DMS53 treated with DMSO at 0.1 percent for 48 hours (cell line): ENCODE measurements around the gene PHAF1.

Source experiments
- DNase-seq: peaks from one replicate; lab custom pipeline; 2025; ENCODE audit not compliant: unreplicated experiment; lab: John Stamatoyannopoulos, UW

PHAF1 gene

DNA sequence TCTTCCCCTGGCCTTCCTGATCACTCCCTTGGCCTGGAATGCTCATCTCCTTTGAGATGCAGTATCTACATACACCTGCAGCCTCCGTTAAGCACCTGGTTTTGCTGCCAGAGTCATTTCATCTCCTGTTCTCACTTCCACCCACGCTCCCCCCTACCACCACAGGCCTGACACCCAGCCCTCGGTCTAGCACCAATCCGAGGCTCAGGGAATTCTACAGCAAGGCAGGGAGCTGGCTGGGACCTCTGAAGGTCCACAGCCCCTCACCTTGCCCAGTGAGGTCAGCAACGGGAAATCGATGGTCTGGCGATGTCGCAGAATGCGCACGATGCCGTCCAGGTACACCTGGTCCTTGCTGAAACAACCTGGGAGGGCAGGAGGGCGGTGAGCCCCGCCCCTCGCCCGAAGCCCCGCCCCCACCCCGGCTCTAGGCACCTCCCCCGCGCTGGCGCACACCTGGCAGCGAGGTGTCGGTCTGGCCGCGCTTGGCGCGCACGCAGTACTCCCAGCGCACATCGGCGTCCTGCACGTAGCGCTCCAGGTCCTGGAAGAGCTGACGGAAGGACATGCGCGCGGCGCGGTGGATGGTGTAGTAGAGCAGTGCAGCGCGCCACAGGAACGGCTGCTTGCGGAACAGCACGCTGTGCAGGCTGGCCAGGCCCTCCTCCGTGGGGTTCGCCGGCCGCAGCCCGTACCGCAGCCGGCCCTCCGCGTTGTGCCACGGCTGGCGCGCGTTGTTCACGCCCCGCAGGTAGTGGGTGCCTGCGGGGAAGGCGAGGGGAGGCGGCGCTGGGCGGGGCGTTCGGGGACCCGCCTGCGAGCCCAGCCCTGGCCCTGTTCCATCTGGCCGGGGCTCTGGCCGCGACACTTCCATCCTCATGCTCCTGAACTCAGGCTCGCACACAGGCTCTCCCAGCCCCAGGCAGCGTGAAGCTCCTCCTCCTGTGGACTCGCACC, 68.3 kb downstream of the PHAF1 start:
- DNase-seq, result peak; percentile 76

DNA sequence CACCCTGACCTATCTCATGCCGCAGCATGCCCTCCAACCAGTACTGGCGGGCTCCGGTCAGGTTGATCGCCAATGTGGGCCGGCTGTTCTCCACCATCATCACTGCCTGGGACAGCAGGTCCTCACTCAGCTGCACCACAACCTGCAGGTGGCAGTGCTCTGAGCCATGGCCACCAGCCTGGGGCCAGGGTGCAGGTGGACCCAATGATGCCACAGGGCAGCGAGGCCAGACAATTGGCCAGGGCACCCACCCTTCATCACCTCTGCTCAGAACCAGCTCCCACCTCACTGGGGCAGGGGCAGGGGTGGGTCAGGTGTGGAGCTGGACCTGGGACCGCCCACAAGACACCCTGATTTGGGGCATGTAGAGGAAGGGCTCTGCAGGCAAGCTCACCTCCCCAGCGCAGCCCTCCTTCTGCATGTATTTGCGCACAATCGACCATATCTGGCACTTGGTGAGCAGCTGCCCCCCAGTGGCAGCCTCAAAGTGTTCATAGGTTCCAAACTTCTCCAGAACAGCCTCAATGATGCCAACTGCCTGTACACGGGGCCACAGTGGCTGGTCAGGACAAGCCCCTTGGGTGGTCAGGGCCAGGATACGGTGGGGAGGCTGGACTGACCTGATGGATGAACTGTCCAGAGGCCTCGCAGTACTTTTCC, 69.8 kb downstream of the PHAF1 start:
- no peak for DNase-seq

DNA sequence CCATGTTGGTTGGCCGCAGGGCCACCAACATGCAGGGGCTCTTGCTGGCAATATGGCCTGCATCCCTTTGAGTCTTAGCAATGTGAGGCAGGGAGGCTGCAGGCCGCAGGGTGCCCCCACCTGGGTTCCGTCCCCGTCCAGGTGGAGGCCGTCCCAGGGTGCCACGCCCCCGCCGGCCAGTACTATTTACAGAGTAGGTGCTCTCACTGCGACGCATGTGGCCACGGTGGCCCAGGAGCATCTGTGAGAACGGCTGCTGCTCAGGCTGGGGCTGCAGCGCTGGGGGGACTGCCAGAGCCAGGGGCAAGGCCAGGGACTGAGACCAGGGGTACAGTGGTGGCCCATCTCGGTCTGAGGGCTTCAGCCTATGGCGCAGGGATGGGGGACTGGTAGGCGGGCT, 70.4 kb downstream of the PHAF1 start:
- DNase-seq, result no peak

DNA sequence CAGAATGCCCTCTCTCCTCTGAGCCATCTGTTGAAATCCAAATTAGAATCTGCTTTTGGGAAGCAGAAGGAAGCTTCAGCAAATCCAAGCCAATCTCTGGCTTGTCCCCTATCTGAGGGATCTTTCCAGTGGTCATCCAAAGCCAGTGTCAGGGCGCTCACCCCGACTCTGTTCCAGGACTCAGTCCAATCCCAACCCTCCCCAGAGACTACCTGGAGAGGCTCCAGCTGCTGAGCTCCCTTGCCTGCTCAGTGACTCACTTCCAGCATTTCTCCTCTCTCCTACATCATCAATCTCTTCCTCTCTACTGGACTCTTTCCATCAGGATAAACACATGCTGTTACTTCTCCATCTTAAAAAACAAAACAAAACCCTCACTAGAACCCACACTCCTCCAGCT, 71.6 kb downstream of the PHAF1 start:
- no peak for DNase-seq

DNA sequence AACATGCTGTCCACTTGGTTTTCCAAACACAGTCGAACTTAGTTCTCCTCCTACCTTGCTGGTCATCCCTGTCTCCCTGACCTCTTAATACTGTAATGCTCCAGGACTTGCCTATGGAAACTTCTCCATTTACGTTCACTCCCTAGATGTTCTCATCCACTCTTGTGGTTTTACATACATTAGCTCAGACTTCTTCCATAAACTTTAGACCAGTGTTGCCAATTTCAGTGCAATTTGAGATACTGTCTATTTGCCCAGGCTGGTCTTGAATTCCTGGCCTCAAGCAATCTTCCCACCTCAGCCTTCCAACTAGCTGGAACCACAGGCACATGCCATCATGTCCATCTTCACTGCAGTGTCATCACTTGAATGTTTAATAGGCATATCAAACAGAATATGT, 72.5 kb downstream of the PHAF1 start:
- DNase-seq, result no peak

DNA sequence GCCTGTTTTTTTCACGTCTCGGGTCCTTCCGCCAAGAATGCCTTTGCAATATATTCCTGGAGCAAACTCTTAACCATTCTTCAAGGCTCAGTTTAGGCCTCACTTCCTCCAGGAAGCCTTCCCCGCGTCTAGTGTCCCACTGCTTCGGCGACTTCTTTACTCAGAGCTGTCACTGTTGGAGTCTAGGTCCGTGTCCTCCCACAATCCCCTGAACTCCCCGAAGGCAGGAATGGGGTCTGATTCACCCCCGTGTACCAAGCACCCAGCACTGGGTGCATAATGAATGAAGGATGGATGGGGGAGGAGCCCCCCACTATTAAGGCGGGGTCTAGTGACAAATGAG, 73.5 kb downstream of the PHAF1 start:
- no peak for DNase-seq

DNA sequence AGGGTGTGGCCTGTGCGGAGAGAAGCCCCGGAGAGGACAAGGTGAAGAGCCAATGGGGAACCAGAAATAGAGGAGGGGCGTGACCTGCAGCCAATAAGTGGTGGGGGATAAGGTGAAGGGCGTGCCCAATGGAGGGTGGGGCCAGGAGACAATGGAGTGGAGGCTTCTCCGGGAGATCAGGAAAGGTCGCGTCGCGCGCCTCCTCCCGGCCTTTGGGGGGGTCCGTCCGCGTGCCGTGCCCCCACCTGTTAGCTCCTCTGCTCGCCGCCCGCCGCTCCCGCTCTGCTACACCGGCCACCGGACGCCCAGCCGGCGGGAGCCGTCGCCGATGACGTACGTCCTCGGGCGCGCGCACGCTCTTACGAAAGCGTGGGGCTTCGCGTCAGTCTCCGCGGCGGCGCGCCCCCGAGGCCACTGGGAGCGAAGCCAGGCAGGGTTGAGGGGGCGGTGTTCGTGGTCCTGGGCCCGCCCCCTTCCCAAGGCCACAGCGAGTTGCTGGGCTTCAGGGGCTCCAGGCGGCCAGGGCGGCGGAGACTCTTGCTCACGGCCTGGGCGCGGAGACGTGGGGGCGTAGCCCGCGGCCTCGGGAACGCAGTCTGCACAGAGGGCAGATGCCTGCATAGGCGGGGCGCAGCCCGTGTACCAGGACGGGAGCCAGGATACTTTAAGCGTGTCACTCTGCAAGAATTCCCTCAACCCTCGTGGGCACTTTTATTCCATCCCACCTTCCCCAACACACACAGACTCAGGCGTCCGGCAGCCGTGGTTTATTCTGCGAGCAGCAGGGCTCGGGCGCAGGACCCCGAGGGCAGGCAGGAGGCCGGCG, 74.1 kb downstream of the PHAF1 start, which contains the start of gene MATCAP1:
Gene MATCAP1 (minus strand): TSS at position 337 of the 826 bp plus-strand sequence. CDS start 3,353 bp downstream, outside the sequence.
- peak; percentile 87 for DNase-seq

DNA sequence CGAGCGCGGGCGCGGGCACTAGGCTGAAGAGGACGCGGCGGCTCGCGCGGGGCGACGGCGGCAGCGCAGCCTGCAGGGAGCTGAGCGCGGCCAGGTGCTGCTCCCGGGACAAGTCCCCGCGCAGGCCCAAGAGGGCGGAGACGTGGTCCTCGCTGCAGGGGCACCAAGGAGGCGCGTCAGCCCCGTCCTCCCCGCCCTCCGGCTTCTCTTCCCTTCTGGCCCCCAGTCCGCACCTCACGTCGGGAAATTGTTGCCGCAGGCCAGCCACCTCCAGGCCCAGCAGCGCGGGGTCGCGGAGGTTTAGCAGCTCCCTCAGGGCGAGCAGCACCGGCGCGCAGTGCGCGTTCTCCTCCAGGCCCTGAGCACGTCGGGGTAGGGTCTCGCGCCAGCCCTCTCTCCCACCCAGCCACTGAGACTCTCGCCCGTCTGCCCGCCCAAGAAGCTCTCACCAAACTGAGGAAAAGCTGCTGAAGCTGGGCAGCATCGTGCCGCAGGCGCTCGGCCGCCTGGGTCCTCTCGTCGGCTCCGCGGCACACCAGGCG, 74.8 kb downstream of the PHAF1 start:
- DNase-seq, result peak; percentile 66

DNA sequence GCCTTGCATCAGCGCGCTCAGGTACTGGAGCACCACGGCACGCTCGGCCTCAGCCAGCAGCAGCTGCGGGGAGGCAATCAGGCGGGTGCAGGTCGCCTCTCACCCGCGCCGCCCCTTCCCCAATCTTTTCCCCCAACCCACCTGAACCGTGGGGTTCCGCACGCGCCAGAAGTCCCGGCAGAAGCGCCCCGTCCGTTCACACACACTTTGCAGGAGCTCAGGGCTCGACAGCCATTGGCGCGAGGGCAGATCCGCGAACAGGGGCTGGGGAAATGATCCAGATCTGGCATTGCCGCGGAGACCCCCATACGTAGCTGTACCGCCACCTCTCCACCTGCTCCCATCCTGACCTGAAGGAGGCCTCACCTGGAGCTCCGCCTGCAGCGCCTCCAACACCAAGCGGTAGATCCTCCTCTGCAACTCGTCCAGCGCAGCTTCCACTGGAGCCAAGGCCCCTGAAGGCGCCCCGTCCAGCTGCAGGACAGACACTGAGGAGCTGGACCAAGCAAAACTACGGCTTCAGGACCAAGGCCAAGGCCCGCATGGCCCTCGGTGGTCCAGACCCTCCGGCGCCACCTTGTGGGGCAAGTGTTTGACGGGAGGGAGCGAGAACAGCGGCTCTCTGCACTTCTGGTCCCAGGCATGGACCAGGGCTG, 75.4 kb downstream of the PHAF1 start:
- DNase-seq, result peak; percentile 79

DNA sequence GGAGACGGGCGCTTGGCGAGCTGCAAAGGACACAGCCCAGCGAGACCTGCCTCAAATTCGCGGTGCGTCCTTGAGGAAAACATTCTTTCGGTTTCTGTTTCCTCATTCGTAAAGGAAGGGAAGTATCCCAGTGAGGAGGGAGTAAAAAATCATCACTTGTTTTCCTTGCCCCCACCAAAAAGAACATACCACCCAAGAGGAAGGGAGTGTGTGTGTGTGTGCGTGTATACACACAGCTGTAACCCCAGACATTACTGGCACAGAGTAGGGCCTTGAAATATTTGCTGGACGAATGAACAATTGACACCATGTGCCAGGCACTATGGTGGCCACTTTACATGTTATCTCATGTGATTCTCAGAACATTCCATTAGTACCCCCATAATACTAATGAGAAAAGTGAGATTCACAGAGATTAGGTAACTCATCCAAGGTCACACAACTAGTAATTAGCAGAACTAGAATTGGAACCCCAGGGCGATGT, 76.0 kb downstream of the PHAF1 start:
- no peak for DNase-seq

DNA sequence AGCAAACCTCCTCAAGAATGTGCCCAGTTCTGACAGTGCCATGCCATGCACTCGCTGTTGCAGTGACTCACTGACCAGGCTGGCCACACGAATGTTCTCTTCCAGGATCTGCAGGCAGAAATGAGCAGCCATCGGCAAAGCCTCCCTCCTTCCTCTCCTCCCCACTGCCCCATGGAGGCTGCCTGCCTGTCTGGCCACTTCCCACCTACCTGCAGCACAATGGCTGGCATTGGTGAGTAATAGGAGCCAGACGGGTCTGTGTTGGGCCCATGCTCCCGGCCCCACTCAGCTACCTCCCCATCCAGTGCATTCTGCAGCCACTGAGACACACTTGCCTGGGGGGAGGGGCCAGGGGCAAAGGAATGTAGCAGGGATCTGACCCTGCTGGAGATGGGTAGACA, 76.8 kb downstream of the PHAF1 start:
- no peak for DNase-seq

DNA sequence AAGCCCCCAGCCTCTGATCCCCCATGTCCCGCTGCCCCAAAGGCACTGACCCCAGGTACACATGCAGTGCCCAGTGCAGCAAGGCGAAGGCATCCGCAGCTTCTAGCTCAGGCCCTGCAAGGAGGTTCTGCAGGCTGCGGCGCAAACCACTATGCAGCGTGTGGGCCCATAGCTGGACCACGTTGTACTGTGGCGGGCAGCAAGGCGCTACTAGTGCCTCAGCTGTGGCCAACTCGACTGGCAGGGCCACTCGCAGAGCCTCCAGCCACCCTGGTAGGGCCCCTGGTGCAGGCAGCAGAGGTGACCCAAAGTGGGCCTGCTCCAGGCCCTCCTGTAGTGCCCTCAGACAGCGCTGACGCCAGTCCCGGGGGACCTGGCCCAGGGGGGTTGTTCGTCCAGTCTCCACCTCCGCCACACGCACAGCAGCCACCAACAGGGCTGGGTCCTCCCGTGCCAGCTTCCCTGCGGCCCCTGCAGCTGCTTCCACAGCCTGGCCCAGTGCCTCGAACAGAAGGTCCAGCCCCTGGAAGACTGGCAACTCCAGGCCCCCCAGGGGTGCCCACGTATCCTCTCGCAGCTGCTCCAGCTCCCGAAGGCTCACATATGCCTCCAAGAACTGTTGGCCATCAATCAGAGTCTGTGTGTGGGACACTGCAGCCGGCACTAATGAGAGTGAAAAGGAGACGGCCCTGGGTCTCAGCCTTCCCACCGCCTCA, 77.6 kb downstream of the PHAF1 start:
- no peak for DNase-seq

DNA sequence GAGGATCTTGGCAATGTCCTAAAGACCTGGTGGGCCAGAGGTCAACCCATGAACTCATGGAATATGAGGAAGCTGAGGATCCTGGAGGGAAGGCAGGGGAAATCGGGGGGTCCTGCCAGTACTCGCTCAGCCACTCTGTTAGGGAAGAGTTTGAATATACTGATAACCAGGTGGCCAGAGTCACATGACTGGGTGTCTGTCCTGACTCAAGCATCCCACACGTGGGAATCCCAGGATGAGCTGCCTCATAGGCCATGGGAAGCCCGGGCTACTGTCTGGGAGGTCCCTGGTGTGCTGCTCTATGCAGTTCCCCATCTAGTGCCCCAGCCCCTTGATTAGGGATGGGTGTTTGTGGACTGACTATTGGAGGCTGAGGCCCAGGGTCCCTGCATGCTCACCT, 78.6 kb downstream of the PHAF1 start:
- no peak for DNase-seq

DNA sequence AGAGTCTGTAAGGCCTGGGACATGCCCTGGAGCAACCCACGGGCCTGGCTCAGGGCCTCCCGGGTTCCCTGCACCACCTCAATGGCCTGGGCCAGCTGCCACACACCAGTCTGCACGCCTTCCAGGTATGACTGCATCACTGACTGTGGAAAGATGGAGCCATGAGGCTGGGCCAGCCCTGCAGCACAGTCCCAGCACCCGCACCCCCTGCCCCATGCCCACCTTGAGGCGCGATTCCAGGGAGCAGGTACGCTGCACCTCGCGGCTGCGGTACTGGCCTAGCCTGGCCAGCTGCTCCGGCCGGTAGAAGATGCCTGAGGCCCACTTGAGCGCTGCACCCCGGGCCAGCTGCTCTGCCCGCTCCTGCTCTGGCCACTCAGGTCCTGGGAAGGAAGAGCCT, 79.1 kb downstream of the PHAF1 start:
- no peak for DNase-seq

DNA sequence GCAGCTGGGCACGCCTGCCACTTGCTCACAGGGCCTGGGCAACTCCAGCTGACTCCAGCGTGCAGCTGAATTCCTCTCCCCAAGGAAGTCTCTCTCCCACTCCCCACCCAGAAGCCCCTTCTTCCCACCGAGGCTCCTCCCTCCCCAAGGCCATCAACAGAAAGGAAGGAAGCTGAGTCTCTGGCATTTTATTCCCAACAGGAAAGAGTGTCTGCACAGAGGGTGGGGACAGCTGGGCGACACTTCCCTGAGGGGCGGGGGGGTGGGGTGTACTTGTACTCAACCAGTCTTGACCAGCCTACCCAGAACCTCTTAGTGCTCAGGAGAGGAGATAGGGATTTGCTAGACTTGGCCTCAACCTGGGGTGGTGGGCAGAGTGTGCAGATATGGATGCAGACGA, 80.3 kb downstream of the PHAF1 start, which contains the start of gene EXOC3L1:
Gene EXOC3L1 (minus strand): TSS at position 96 of the 400 bp plus-strand sequence. CDS start 460 bp downstream, outside the sequence.
- no peak for DNase-seq

DNA sequence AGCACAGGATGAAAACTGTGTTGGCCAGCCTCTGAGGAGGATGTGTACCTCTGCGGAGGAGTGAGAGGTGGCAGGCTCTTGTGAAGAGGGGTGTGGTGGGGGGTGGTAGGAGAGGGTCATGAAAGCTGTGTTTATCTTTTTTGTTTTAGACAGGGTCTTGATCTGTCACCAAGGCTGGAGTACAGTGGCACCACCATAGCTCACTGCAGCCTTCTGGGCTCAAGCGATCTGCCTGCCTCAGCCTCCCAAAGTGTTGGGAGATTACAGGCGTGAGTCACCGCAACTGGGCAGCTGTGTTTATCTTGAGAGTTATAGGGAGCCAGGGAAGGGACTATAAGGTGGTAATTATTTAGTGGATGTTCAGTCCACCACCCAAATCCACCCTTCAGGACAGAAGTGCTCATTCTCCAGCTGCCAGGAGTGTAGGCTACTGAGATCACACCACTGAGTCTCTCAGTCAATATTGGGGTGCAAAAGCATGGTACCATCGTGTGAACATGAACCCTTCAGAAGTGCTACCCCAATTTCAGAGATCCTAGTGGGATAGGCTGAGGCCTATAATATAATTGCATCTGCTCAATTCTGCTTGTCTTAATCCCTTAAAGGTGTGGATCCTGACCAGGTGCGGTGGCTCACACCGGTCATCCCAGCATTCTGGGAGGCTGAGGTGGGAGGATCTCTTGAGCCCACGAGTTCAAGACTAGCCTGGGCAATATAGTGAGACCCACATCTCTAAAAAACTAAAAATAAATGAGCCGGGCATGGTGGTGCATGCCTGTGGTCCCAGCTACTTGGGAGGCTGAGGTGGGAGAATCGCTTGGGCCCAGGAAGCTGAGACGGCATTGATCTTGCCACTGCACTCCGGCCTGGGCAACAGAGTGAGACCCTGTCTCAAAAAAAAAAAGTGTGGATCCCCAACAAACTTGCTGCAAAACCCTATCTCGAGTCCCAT, 81.0 kb downstream of the PHAF1 start:
- no peak for DNase-seq

DNA sequence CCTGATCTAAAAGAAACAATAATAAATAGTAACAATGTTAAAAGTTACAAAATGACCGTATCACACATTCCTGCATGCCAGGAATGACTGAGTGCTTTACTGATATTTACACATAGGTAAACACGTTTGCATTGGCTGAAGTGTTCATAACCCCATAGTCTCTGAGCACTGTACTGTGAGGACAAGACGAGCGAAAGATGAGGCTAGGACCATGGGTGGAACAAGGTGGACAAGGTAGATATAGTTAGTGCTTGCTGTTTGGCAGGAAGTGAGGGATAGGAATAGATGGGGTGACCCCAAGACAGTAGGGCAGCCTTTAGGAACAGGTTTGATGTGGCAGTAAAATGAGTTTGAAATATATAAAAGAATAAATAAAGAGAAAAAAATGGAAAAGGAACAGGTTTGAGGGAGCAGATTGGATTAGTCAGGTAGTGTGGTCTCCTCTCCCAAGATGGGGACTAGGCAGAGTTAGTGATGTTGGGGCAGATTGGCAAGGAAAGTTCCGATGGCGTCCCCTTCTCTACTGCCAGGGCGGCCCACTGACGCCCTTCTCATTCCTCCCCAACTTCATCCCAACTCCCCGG, 81.8 kb downstream of the PHAF1 start:
- DNase-seq, result no peak

DNA sequence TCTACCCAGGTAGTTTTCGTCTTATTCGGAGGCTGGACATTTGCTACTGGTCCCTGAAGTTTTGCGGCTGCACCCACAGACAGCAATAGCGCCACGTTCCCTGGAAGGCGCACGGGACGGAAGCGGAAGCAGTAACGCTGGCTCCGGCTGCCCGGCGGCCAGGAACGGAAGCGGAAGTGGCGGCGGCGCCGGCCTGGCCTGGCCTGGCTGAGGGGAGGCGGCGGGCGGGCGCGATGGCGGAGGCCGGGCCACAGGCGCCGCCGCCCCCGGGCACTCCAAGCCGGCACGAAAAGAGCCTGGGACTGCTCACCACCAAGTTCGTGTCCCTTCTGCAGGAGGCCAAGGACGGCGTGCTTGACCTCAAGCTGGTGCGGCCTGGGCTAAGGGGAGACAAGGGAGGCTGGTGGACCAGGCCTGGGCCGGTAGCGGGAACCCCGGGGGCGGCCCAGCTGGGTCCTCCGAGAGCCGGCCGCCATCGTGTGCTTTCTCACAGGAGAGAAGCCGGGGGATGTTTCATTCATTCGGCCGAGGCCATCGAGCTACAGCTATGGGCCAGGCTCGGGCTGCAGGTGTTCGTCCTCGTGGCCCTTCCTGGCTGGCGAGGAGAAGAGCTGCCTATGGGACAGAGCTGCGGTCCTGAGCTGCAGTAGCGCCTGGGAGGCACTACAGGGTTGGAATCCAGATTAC, 82.4 kb downstream of the PHAF1 start, which contains the start of gene E2F4:
Gene E2F4 (plus strand): TSS at position 161 of the 687 bp plus-strand sequence. CDS start 73 bp downstream, at position 234.
- DNase-seq, result peak; percentile 77
